Measurements from ENCODE around the gene ZNF77.
"Not testable (repeated sequence)": the region's sequence is repeated elsewhere in the genome, so short reads cannot be mapped to it uniquely, and the experiment has no call there.

ZNF77 gene

DNA sequence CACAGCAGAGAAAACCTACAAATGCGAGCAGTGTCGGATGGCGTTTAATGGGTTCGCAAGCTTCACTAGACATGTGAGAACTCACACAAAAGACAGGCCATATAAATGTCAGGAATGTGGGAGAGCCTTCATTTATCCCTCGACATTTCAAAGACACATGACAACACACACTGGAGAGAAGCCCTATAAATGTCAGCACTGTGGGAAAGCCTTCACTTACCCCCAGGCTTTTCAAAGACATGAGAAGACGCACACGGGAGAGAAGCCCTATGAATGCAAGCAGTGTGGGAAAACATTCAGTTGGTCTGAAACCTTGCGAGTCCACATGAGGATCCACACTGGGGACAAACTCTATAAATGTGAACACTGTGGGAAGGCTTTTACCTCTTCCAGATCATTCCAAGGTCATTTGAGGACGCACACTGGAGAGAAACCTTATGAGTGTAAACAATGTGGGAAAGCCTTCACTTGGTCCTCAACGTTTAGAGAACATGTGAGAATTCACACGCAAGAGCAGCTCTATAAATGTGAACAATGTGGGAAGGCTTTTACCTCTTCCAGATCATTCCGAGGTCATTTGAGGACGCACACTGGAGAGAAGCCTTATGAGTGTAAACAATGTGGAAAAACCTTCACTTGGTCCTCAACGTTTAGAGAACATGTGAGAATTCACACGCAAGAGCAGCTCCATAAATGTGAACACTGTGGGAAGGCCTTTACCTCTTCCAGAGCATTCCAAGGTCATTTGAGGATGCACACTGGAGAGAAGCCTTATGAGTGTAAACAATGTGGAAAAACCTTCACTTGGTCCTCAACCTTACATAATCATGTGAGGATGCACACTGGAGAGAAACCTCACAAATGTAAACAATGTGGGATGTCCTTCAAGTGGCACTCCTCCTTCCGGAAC, 27.2 kb downstream of the ZNF77 start:
- DNase-seq (ENCODE audit: low read depth, low spot score) = no peak

DNA sequence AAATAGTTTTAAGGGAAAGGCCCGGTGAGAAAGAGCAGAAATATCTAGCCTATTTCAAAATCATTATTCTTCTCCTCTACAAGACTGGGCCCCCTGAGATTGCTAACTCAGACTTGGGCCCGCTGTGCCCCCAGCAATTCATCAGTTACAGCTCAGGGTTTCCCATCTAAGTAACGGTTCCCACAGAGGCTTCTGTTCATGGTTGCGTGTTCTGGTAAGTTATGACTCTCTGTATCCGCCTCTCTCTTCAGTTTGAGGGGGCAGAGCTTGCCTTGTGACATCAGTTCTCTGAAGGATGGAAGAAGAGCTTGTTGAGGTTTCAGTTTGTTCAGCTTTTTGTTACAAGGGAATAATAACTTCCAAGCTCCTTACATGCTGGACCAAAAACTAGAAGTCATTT, 32.5 kb downstream of the ZNF77 start:
- no peak for DNase-seq (ENCODE audit: low read depth, low spot score)

DNA sequence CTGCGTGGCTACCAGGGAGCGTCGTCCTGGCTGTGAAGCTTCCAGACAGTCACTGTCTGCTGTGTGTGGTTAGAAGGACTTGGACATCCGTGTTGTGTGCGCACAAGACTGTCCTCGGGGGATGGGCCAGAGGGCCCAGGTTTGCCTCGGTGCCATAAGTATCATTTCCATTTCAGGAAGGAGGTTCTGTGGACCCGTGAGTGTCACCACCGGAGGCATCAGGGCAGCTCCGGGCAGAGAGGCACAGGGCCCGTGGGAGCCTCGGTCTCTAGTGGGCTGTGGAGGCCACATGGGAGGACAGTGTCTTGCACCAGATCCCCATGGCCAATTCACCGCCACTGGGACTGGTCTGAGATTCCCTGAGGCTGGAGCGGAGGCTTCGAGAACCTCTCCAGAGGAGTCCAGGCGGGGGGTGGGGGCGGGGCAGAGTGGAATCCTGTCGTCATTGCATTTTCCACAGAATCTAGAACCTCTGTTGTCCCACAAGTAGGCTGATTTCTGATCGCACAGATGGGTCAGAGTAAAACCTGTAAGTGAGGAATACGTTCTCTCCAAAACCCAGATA, 38.1 kb downstream of the ZNF77 start:
- DNase-seq (ENCODE audit: low read depth, low spot score) = no peak

DNA sequence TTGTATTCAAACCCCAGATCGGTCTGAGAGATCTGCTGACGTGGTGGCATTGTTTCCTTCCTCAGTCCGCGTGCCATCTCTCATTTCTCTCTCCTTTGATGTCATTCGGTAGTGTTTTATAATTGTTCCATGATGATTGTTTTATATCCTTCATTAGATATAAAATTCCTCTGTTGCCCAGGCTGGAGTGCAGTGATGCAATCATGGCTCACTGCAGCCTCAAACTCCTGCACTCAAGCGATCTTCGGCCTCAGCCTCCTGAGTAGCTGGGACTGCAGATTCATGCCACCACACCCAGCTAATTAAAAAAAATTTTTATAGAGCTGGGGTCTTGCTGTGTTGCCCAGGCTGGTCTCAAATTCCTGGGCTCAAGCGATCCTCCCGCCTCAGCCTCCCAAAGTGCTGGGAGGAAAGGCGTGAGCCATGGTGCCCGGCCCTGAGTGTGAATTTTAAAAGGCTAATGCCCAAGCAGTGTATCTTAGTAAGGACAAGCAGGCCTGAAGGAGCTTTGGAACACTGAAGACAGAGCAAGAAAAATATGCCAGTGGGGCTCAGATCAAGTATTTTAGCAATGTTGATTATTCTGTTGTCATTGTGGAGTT, 38.8 kb downstream of the ZNF77 start:
- no peak for DNase-seq (ENCODE audit: low read depth, low spot score)

DNA sequence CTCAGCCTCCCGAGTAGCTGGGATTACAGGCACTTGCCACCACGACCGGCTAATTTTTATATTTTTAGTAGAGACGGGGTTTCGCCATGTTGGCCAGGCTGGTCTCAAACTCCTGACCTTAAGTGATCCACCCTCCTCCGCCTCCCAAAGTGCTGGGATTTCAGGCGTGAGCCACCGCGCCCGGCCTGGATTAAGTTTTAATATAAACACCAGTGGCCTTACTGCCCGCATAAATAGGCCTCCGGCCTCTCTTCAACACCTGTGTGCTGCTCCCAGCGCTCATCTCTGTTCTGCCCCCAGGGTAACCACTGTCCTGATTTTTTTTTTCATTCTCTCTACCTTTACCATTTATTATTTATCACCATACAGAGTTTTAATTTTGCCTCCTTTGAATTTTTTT, 41.4 kb downstream of the ZNF77 start:
- not testable (repeated sequence) for DNase-seq (ENCODE audit: low read depth, low spot score)

DNA sequence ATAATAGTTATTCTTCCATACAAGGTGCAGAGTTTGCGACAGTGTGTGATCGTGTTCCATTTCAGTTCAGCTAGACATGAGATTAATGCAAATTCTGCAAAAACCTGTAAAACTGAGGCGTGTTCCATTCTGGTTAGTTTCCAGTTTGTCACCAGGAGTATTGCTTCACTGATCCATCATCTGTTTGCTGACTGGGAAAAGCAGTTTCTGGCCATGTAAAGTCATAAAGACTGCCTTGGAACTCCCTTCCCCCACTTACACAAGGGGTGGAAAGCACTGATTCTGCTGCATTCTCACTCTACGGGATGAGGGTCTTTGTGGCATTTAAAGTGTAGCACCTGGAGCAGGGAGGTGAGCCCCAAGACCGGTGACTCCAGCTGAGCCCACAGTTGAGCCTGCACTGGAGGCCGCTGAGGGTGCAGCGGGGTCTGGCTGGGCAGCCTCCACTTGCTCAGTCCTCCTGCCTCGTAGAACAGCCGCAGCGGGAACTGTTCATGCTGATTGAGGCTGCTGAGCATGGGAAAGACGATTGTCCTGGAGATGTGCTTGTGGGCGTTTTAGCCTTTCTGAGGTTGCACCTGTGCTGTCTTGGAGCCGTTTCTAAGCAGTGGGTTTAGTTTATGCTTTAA, 42.1 kb downstream of the ZNF77 start:
- no peak for DNase-seq (ENCODE audit: low read depth, low spot score)

DNA sequence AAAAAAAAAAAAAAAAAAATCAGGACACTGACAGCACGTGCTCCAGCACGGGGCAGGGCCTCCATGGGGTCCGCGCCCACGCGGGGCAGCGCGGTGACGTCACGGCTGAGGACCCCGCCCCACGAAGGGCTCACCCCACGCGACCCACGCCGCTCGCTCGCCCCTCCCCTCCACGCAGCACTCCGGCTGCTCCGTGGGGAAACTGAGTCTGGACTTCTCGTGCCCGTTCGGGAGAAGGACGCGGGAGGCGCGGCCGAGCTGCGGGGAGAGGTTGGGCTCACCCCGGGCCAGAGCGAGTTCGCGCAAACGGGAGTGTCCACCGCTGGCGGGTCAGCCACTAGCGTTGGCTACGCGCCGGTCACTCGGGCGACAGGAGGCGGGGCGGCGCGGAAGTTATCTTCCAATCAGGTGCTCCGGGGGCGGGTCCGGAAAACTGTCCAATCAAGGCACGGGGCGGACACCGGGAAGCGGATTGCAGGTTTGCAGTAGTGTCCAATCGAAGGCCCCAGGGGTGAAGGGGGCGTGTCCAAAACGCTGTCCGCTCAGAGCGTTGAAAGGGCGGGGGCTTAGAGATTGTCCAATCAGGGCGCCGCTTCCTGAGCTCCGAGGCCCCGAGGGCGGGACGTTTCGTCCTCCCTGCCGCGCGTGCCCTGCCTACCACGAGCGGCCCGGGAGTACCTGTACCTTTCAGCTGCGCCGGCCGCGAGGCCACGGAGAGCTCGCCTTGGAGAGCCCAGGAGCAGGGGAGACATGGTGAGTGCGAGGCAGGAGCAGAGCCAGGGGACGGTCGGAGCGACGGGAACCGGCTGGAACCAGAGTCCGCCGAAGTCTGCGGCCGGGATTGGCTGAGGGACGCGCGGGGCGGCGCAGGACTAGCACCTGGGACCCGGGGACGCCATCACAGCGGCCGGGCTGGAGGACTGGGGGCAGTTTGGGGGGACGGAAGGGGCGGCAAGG, 44.2 kb downstream of the ZNF77 start, which contains the start of gene ZNF57:
TSS of gene ZNF57 (plus strand) at position 633 of the 957 bp plus-strand sequence. CDS start at position 751, 118 bp downstream.
- DNase-seq (ENCODE audit: low read depth, low spot score) = peak; percentile 94

DNA sequence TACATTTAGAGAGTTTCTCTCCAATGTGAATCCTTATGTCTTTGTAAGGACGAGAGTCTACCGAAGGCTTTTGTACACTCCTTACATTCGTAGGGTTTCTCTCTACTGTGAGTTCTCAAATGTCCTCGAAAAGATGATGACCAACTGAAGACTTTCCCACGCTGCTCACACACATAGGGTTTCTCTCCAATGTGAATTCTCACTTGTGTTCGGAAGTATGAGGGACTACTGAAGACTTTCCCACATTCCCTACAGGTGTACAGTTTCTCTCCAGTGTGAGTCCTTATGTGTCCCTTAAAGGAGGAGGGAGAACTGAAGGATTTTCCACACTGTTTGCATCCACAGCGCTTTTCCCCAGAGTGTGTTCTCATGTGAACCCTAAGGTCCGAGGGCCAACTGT, 48.1 kb downstream of the ZNF77 start:
- no peak for DNase-seq (ENCODE audit: low read depth, low spot score)

DNA sequence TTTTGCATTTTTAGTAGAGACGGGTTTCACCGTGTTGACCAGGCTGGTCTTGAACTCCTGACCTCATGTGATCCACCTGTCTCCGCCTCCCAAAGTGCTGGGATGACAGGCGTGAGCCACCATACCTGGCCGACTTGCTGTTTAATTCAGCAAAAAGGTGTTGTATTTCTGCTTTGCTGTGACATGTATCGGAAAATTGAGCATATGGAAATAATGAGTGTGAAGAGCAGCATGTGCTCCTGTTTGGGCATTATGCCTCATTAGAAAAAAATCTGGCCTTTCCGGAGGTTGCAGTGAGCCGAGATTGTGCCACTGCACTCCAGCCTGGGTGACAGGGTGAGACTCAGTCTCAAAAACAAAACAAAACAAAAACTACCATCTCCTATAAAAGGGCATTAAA, 54.2 kb downstream of the ZNF77 start:
- not testable (repeated sequence) for DNase-seq (ENCODE audit: low read depth, low spot score)

DNA sequence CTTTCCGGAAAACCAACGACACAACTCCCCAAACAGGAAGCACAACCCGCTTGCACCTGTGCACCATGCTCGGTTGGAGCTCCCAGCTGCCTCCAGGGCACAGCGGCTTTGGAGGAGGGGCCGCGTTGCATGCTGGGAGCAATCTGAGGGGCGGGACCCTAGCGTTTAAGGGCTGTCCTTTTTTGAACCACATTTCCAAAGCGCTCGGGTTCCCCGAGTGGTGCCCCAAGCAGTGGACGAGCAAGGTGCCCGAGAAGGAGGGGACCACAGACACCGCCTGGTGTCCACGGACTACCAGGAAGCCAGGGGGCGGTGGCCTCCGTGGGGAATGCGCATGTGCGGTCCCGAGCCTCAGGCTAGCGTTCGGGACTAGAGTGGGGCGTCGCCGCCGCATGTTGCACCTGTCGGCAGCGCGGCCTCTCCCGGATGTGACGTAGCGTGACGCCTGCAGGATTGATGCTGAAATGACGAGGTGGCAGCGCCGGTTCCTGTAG, 56.0 kb downstream of the ZNF77 start:
- DNase-seq (ENCODE audit: low read depth, low spot score) = peak; percentile 30

DNA sequence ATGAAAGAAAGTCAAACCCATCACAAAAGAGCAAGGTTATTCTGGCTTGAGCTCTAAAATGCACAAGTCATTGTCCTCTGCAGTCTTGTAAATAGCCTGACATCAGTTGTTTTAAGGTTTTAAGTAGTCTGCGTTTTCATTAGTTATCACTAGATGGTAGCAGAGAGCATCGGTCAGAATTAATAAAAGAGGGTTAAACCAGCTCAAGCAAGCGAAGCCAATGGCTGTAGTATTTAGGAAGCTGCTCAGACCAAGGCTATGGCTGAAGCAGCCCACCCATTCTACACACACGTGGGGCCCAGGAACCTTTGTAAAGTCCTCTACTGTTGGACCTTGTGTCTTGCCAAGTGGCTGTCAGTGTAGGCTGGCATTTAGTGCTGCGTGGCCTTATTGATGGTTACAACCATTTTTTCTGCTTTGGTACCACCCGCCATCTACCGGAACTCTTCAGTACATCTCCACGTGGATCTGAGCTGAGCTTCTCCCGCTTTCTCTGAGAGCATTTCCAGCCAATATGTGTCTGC, 57.3 kb downstream of the ZNF77 start:
- no peak for DNase-seq (ENCODE audit: low read depth, low spot score)

DNA sequence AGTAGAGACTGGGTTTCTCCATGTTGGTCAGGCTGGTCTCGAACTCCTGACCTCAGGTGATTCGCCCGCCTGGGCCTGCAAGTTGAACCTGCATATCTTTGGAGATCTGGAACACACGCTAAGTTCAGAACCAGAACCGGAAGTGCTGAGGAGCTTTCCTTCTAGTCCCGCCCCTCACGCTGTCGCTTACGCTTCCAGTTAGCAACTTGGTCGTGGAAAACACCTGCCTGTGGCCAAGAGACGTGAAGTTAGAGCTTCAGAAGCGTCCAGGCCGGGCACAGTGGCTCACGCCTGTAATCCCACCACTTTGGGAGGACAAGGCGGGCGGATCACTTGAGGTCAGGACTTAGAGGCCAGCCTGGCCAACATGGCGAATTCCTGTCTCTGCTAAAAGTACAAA, 59.0 kb downstream of the ZNF77 start:
- no peak for DNase-seq (ENCODE audit: low read depth, low spot score)

DNA sequence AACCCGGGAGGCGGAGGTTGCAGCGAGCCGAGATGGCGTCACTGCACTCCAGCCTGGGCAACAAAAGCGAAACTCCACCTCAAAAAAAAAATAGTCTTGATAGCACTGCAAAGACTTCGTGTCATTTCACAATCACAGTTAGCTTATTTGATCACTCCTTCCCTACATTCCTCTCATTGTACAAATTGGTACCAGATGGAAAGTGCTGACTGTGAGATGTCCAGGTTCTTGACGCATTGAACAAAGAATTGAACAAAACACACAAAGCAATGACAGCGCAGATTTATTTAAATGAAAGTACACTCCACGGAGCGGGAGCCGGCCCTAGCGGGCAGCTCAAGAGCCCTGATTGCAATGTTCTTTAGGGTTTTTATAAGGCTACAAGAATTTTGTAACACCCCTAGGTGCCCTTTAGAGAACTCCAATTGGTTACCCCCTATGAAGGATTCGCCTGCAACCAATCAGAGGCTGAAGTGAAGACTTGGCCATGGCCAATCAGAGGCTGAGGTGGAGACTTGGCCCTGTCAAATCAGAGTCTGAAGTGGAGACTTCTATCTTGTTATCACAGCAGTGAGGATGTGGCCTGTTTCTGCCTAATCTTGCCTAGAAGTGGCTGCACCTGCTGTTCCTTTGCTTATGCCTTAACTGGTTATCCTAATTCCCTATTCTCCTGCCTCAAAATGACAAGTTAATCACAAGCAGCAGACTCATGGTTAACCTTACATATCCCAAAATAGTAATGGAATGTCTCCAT, 60.9 kb downstream of the ZNF77 start:
- no peak for DNase-seq (ENCODE audit: low read depth, low spot score)
